HG03354 (cell line): Measurements from ENCODE around the gene PIM1.

Experiments
- ATAC-seq: cut with Tn5 transposase; IDR thresholded peaks from one replicate; pipeline ENCODE4 v1.9.1; 2021; ENCODE audit warnings: mild to moderate bottlenecking; ENCODE audit not compliant: unreplicated experiment, poor library complexity, severe bottlenecking

The PIM1 gene

DNA sequence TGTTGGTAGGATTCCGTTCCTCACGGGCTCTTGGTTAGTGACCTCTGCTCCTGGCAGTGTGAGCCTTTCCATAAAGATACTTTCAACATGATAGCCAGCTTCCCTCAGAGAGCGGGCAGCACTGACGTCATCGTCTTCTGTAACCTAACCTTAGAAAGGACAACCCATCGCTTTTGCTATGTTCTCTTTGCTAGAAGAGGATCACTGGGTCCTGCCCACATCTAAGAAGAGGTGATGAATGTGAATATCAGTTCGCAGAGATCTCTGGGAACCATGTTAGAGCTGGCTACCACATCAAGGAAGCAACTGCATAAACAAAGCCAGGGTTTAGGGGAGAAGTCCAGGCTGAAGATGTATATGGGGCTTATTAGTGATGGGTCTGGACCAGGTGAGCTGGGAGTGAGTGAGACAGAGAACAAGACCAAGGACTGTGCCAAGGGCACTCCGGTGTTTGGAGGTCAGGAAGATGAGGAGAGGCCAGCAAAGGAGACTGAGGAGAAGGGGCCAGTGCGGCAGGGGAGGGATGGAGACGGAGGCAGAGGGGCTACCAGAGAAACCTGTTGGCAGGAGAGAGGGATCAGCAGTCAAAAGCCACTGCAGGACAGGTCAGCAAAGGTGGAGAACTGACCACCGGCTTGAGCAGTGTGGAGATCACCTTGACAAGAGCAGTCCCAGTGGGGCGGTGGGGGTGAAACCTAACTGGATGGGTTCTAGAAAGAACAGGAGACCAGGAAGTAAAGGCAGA lies 39.7 kb downstream of the PIM1 start:
- ATAC-seq = no peak

DNA sequence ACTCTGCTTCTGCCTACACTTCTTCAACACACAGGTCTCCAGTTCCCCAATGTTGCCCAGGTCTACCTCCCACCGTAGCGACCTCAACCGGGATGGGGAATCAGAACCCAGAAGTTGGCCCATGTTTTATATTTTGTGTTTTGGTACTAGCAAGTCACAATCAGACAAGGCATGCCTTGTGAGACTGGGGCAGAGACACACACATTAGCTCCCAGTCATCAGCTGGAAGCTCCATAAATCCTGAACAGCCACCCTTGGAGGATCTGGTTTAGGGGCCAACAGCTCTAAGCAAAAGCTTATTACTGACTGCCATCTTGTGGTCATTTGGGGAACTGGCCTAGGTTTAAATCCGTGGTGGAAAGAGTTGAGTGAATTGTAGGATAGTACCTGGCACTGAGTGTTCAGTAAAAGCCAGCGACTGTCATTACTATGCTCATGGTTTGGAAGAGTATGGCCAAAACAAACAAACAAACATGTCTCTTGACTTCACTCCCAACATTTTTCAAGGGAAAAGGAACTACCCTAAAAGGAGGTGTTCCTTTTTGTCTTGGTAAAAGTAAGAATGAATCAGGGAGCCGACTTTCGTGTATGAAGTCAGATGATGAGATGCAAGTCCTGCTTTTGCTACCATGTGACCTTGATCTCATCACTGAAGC lies 40.5 kb downstream of the PIM1 start:
- no peak for ATAC-seq

GRCh38 chr6:37212268-37212667 lies 42.3 kb downstream of the PIM1 start:
- ATAC-seq = no peak

DNA sequence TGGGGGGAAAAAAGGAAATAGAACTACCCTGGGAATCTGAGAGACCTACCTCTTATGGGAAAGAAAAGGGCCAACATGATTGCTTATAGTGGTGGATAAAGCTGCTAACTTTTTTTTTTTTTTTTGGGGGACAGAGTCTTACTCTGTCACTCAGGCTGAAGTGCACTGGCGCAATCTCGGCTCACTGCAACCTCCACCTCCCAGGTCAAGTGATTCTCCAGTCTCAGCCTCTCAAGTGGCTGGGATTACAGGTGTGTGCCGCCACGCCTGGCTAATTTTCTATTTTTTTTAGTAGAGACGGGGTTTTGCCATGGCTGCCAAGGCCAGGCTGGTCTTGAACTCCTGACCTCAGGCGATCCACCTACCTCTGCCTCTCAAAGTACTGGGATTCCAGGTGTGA lies 48.1 kb downstream of the PIM1 start:
- ATAC-seq = no peak

DNA sequence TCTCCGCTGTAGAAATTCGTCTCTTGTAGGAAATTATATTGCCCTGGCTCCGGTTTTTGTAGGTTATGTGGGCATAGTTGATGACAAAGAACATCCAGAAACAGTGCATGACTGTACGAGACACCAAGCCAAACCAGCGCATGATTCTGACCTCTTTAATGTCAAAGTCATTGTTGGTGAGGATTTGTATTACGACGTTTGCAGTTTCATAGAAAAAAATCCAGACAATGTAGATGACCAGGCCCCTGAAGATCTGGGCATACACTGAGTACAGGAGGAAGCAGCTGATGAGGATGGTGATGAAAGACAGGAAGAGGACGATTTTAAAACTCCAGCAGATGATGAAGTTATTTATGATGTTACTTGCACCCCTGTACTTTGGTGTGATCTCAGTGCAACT lies 48.6 kb downstream of the PIM1 start:
- no peak for ATAC-seq

- peak; percentile 12 for ATAC-seq
These were observed 51.7 kb downstream of the PIM1 start for GRCh38 chr6:37221585-37222124.

DNA sequence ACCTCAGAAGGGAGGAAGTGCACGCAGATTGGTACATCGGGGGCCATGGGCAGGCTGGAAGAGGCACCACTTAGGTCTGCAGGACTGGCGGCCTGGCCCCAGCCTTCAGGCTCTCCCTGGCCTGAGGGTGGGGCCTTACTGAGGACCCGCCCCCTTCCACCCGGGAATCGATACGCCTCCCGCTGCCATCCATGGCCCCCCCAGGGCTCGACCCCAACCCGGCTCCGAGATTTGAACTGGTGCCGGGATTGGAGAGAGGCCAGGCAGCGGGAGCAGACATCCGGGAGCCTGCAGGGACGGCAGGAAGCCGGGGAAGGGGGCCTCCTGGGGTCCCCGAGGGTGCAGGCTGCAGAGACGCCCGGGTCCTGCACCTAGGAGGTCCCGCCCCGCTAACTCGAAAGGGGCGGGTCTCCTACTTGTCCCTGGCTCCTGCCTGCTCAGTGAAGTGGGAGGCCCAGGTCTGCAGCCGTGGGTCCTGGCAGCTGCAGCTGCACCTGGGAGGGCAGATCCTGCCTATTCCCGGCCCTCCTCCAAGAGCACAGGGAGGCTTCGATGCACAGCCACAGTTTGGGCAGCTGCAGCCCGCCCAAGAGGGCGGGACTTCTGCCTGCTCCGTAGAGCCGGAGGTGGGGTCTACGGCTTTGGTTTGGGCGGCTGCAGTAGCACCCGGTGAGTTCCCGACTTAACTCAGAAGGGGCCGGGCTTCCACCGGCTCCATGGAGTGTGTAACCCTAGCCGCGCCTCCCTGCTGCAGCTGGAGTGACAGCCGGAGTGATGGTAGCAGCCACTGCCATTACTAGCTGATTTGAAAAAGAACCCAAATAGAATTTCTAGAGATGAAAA lies 52.4 kb downstream of the PIM1 start:
- ATAC-seq = peak; percentile 94

DNA sequence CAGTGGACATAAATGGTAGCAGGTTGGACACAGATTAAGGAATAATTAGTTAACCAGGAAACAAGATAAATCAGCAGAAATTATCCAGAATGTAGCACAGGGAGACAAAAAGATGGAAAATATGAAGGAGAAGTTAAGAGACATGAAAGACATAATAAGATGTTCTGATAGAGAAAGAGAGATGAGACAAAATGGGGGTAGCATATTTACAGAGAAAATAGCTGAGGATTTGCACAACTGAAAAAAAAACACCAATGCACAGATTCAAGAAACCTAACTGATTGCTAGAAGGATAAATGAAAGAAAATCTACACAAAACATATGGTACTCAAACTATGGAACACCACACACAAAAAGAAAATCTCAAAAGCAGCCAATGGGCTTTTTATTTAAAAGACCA lies 53.0 kb downstream of the PIM1 start:
- no peak for ATAC-seq
